Measurements from ENCODE around the gene TLR7. TPM values are rescaled to one million over a fixed set of nuclear protein-coding genes. Genes with fewer than 3 reads are reported as not detected.

TLR7 gene
- total RNA-seq, 1 experiment from 2014 or later = not detected

GRCh38 chrX:12874581-12874980 is 7.7 kb downstream of the TLR7 start:
- H3K4me1 ChIP-seq (ENCODE audit: control insufficient read depth, insufficient read depth, low read length) = no peaks in the 10 kb centered on the region
- H3K4me3 ChIP-seq (ENCODE audit: low read depth in 2 of 2, low read length in 2 of 2) = no peak overlapping the region
- POLR2A ChIA-PET = no interaction called here
- H3K27ac ChIP-seq (ENCODE audit: low read length) = no peak overlapping the region
- ATAC-seq (no peak), DNase-seq (ENCODE audit: low read depth, low spot score) (no peak)
- BruUV-seq (replicated peaks) = no TSS peak
- no peak for TF ChIP-seq POLR2AphosphoS5 (IDR thresholded peaks at IDR 0.05; ENCODE audit: low read depth, low read length)
- TF ChIP-seq, protein P1, sequence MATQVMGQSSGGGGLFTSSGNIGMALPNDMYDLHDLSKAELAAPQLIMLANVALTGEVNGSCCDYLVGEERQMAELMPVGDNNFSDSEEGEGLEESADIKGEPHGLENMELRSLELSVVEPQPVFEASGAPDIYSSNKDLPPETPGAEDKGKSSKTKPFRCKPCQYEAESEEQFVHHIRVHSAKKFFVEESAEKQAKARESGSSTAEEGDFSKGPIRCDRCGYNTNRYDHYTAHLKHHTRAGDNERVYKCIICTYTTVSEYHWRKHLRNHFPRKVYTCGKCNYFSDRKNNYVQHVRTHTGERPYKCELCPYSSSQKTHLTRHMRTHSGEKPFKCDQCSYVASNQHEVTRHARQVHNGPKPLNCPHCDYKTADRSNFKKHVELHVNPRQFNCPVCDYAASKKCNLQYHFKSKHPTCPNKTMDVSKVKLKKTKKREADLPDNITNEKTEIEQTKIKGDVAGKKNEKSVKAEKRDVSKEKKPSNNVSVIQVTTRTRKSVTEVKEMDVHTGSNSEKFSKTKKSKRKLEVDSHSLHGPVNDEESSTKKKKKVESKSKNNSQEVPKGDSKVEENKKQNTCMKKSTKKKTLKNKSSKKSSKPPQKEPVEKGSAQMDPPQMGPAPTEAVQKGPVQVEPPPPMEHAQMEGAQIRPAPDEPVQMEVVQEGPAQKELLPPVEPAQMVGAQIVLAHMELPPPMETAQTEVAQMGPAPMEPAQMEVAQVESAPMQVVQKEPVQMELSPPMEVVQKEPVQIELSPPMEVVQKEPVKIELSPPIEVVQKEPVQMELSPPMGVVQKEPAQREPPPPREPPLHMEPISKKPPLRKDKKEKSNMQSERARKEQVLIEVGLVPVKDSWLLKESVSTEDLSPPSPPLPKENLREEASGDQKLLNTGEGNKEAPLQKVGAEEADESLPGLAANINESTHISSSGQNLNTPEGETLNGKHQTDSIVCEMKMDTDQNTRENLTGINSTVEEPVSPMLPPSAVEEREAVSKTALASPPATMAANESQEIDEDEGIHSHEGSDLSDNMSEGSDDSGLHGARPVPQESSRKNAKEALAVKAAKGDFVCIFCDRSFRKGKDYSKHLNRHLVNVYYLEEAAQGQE (IDR thresholded peaks at IDR 0.05; ENCODE audit: insufficient read depth in 1 of 2, low read depth in 2 of 2, low read length in 1 of 2) = no peak
- TF ChIP-seq, protein P2, sequence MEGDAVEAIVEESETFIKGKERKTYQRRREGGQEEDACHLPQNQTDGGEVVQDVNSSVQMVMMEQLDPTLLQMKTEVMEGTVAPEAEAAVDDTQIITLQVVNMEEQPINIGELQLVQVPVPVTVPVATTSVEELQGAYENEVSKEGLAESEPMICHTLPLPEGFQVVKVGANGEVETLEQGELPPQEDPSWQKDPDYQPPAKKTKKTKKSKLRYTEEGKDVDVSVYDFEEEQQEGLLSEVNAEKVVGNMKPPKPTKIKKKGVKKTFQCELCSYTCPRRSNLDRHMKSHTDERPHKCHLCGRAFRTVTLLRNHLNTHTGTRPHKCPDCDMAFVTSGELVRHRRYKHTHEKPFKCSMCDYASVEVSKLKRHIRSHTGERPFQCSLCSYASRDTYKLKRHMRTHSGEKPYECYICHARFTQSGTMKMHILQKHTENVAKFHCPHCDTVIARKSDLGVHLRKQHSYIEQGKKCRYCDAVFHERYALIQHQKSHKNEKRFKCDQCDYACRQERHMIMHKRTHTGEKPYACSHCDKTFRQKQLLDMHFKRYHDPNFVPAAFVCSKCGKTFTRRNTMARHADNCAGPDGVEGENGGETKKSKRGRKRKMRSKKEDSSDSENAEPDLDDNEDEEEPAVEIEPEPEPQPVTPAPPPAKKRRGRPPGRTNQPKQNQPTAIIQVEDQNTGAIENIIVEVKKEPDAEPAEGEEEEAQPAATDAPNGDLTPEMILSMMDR (IDR thresholded peaks at IDR 0.05) = no peak
- TF ChIP-seq TCF7L2 (IDR thresholded peaks at IDR 0.05; ENCODE audit: low read depth, low read length) = no peak
- TF ChIP-seq SIN3A (IDR thresholded peaks at IDR 0.05; ENCODE audit: borderline replicate concordance, insufficient read depth, low read depth, low read length) = no peak
- H3K27me3 ChIP-seq (ENCODE audit: control insufficient read depth, insufficient read depth, low read length) = no peaks in the 10 kb centered on the region
- no peaks in the 10 kb centered on the region for H3K9me3 ChIP-seq (ENCODE audit: control insufficient read depth, insufficient read depth, low read depth, low read length)
- in situ Hi-C loops (cut with HindIII; ENCODE audit: low pct_unique_long_range_greater_than_20kb, low sequenced_read_pairs) = no loop called here
- CTCF ChIA-PET = no interaction called here
- intact Hi-C loops (cut with micrococcal nuclease; ENCODE audit: unreplicated experiment) = no loop called here
- H3K36me3 ChIP-seq (ENCODE audit: control insufficient read depth, insufficient read depth, low read length) = no peaks in the 10 kb centered on the region

- Histone ChIP-seq H3K36me3 (ENCODE audit: control insufficient read depth, insufficient read depth, low read length) (no peaks in the 10 kb centered on the region), H3K4me1 (ENCODE audit: control insufficient read depth, insufficient read depth, low read length) (no peaks in the 10 kb centered on the region), H3K9me3 (ENCODE audit: control insufficient read depth, insufficient read depth, low read depth, low read length) (no peaks in the 10 kb centered on the region), H3K4me3 (ENCODE audit: low read depth in 2 of 2, low read length in 2 of 2) (no peak overlapping the region), H3K27me3 (ENCODE audit: control insufficient read depth, insufficient read depth, low read length) (no peaks in the 10 kb centered on the region), H3K27ac (ENCODE audit: low read length) (no peak overlapping the region)
- in situ Hi-C loops (cut with HindIII; ENCODE audit: low pct_unique_long_range_greater_than_20kb, low sequenced_read_pairs) = no loop called here
- DNase-seq (ENCODE audit: low read depth, low spot score) (no peak), ATAC-seq (no peak)
- intact Hi-C loops (cut with micrococcal nuclease; ENCODE audit: unreplicated experiment) = no loop called here
- BruUV-seq (replicated peaks) = no TSS peak
- ChIA-PET POLR2A (no interaction called here), CTCF (interaction anchor here (0.7 kb wide), 1 partner anchor 725 kb away, joined by 4 read pairs; no protein-coding TSS in a partner anchor)
- TF ChIP-seq SIN3A (IDR thresholded peaks at IDR 0.05; ENCODE audit: borderline replicate concordance, insufficient read depth, low read depth, low read length) = no peak
- TF ChIP-seq, protein P2 (IDR thresholded peaks at IDR 0.05) = no peak
- TF ChIP-seq, protein P1 (IDR thresholded peaks at IDR 0.05; ENCODE audit: insufficient read depth in 1 of 2, low read depth in 2 of 2, low read length in 1 of 2) = no peak
Measured at GRCh38 chrX:12877386-12877785, 10.5 kb downstream of the TLR7 start.
